ENCODE results near the gene GPR162.
A peak's percentile ranks its signal among the peaks of the same experiment; 100 is the strongest.
"Not testable (repeated sequence)": the region's sequence is repeated elsewhere in the genome, so short reads cannot be mapped to it uniquely, and the experiment has no call there.

The GPR162 gene

GRCh38 chr12:6860116-6860515, 38.5 kb downstream of the GPR162 start:
- DNase-seq: no peak

- DNase-seq: no peak
Measured at GRCh38 chr12:6860942-6861341, 39.3 kb downstream of the GPR162 start.

GRCh38 chr12:6861391-6861790, 39.8 kb downstream of the GPR162 start:
- DNase-seq: no peak

GRCh38 chr12:6863033-6863432, 41.4 kb downstream of the GPR162 start:
- DNase-seq: no peak

GRCh38 chr12:6863586-6864321, 42.1 kb downstream of the GPR162 start:
- no peak for DNase-seq

GRCh38 chr12:6865307-6865706, 43.7 kb downstream of the GPR162 start:
- not testable (repeated sequence) for DNase-seq

GRCh38 chr12:6866163-6866919, 44.7 kb downstream of the GPR162 start:
- DNase-seq: no peak

- no peak for DNase-seq
Measured at GRCh38 chr12:6866920-6867412, 45.3 kb downstream of the GPR162 start.

GRCh38 chr12:6867413-6868210, 46.0 kb downstream of the GPR162 start, which contains the start of gene TPI1:
TSS of gene TPI1 (plus strand) at chr12:6867531. CDS start at chr12:6867567, 36 bp downstream.
- peak; percentile 69 to 79 for DNase-seq

GRCh38 chr12:6868211-6869048, 46.8 kb downstream of the GPR162 start:
- no peak for DNase-seq

GRCh38 chr12:6869049-6870021, 47.7 kb downstream of the GPR162 start:
- peak; percentile 74 to 87 for DNase-seq

GRCh38 chr12:6870304-6870703, 48.7 kb downstream of the GPR162 start:
- not testable (repeated sequence) for DNase-seq

GRCh38 chr12:6871052-6871957, 49.7 kb downstream of the GPR162 start:
- DNase-seq: no peak

- DNase-seq: peak; percentile 72 to 85
Measured at GRCh38 chr12:6872073-6873048, 50.7 kb downstream of the GPR162 start.

- peak; percentile 96 to 98 for DNase-seq
Measured at GRCh38 chr12:6873094-6874014, 51.7 kb downstream of the GPR162 start, which contains the start of gene SPSB2. TSS of gene SPSB2 (minus strand) at chr12:6873303. CDS start at chr12:6872901, 402 bp downstream.

GRCh38 chr12:6874015-6874368, 52.4 kb downstream of the GPR162 start:
- DNase-seq: not testable (repeated sequence)

Data from NCI-H1930 (cell line).